GM13976 (cell line): ENCODE data around the gene PLXNA1.

Experiments used
- DNase-seq: peaks from one replicate; pipeline ENCODE4 v3.0.0; 2012; ENCODE audit warnings: low spot score
- CTCF ChIP-seq: IDR thresholded peaks from 2 replicates; pipeline ENCODE4 v1.5.1; 2012; ENCODE audit warnings: borderline replicate concordance, mild to moderate bottlenecking; ENCODE audit not compliant: insufficient read depth; ENCODE audit errors: extremely low read depth, missing control alignments, control extremely low read depth
- in situ Hi-C: fragments of 300-500 bp; cut with MboI; formaldehyde crosslinking; loops from one replicate; pipeline ENCODE4 v1.12.0; 2022; ENCODE audit warnings: low sequenced_read_pairs, mixed read lengths, inconsistent platforms; ENCODE audit not compliant: unreplicated experiment

PLXNA1 gene

GRCh38 chr3:126957776-126958637 lies 24.9 kb upstream of the PLXNA1 start:
- no peak for DNase-seq
- no peak for TF ChIP-seq CTCF
- in situ Hi-C loops, result no loop called here

DNA sequence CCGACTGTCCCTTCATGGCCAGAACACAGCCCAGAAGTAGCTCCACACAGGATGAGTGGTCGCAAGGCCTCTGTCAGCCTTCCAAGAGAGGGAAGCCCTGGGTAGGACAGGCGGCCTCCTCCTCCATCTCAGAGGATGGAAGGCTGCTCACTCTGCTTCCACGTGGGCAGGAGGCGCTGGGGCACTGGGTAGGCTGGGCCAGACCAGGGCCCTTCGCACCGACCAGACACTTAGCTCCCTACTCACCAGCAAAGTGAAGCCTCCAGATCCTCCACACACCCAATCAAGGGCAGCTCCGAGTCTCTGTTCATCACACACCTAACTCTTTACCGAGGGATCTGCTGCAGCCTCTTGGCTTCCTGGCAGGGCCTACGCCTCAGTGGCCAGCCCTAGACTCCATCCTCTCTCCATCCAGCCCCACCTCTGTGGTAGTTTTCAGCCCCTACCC lies 24.3 kb upstream of the PLXNA1 start:
- in situ Hi-C loops, result no loop called here
- TF ChIP-seq CTCF, result no peak
- no peak for DNase-seq

GRCh38 chr3:126959136-126959920 lies 23.6 kb upstream of the PLXNA1 start:
- no peak for TF ChIP-seq CTCF
- no peak for DNase-seq
- in situ Hi-C loops, result no loop called here

DNA sequence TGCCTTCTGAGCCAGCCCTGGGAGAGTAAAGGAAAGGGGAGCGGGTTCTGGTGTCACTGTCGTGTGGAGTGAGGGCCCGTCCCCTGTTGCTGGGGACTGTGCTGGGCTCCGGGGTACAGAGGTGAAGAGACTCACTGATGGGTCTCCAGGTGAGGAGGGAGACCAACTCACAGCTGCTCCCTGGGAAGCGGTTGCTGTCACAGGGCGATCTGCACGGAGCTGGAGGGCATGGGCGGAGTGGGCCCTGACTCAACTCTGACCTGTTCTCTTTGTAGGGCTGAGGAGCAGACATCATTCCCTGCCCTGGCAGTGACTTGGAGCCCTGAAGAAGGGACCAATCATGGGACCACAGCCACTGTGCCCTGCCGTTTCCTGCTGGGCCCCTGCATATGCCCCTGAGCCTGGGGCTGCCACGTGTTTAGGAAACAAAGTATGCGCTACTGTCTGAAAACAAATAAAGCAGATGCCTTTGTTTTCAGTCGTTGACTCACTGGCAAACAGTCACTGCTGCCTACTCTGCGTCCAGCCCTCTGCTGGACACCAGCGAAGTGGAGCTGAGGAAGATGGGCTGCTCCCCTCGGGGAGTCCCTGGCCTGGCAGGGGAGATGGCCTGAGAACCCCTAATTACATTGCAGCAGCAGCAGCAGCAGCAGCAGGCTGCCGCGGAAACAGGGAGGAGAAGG lies 22.9 kb upstream of the PLXNA1 start:
- no peak for DNase-seq
- no peak for TF ChIP-seq CTCF
- in situ Hi-C loops, result no loop called here

- DNase-seq, result no peak
- no peak for TF ChIP-seq CTCF
- in situ Hi-C loops, result no loop called here
Measured at GRCh38 chr3:126960604-126960995, 22.3 kb upstream of the PLXNA1 start.

- TF ChIP-seq CTCF, result no peak
- peak; percentile 54 for DNase-seq
- in situ Hi-C loops, result no loop called here
Measured at GRCh38 chr3:126961191-126961790, 21.6 kb upstream of the PLXNA1 start.
